Endothelial cell of umbilical vein (primary cell): Measurements from ENCODE around the gene TUBB2A. TPM values are rescaled to one million over a fixed set of nuclear protein-coding genes. Genes with fewer than 3 reads are reported as not detected.

Experiments used
- BruUV-seq: library from RNA; stranded (reverse); fragments of 400-500 nt; replicated peaks from 2 replicates; lab custom pipeline; 2021; lab: Mats Ljungman, UMichigan
- CTCF ChIA-PET: fragments of 300-600, 350-600 bp; sonication (Branson Sonifier 250); formaldehyde crosslinking; loops from one replicate; lab custom pipeline; 2021; ENCODE audit warnings: antibody characterized with exemption, inconsistent platforms; lab: Charles Lee
- POLR2A ChIA-PET: fragments of 300-600, 350-600 bp; sonication (Branson Sonifier 250); formaldehyde crosslinking; loops from one replicate; lab custom pipeline; 2021; ENCODE audit warnings: antibody characterized with exemption, inconsistent platforms; lab: Charles Lee
- DNase-seq: peaks from one replicate; pipeline ENCODE4 v3.0.0-alpha.2; 2011; ENCODE audit warnings: low read depth, low spot score
- FAIRE-seq: peaks from 2 replicates; lab custom pipeline; 2011; peaks lifted over from hg19 to GRCh38; lab: Jason Lieb, UNC
- H2AFZ ChIP-seq: 2 replicates; pipeline ENCODE4 v1.6.0; 2012; ENCODE audit warnings: low read depth, low read length, control low read depth, inconsistent platforms
- H3K27ac ChIP-seq: 2 replicates; pipeline ENCODE4 v1.5.1; 2011; ENCODE audit warnings: low read depth, mild to moderate bottlenecking, control low read depth, low read length, moderate library complexity; ENCODE audit not compliant: insufficient read depth
- H3K27me3 ChIP-seq, 2 experiments: 2 replicates each; pipeline versions ENCODE4 v1.6.0 to v1.6.1; 2011; ENCODE audit warnings: low read length in 2 of 2, mixed read lengths in 1 of 2; ENCODE audit not compliant: control insufficient read depth in 2 of 2, insufficient read depth in 2 of 2
- H3K36me3 ChIP-seq, 2 experiments: 2 replicates in 1 of 2; 3 replicates in 1 of 2; pipeline ENCODE4 v1.5.1; 2011; ENCODE audit warnings: low read length in 2 of 2, mild to moderate bottlenecking in 1 of 2, moderate library complexity in 1 of 2; ENCODE audit not compliant: control insufficient read depth in 2 of 2, insufficient read depth in 2 of 2; ENCODE audit errors: extremely low read depth in 1 of 2
- H3K4me1 ChIP-seq: 3 replicates; pipeline ENCODE4 v1.5.1; 2011; ENCODE audit warnings: mild to moderate bottlenecking, low read length; ENCODE audit not compliant: control insufficient read depth, insufficient read depth; ENCODE audit errors: extremely low read depth
- H3K4me2 ChIP-seq: 2 replicates; pipeline ENCODE4 v1.6.1; 2011; ENCODE audit warnings: low read length, control low read depth, mixed read lengths; ENCODE audit not compliant: insufficient read depth
- H3K4me3 ChIP-seq, 3 experiments: fragments of 200-600 bp in 1 of 3; sonication (generic), shearing (Covaris generic) in 1 of 3; replicated peaks in 1 of 3; 2 replicates each; pipeline ENCODE4 v1.5.1; 2011 to 2016; ENCODE audit warnings: control low read depth in 3 of 3, low read length in 3 of 3, mild to moderate bottlenecking in 2 of 3, inconsistent platforms in 1 of 3, low read depth in 1 of 3, moderate library complexity in 1 of 3; ENCODE audit not compliant: insufficient read depth in 1 of 3
- H3K79me2 ChIP-seq: 2 replicates; pipeline ENCODE4 v1.6.0; 2012; ENCODE audit warnings: low read length, inconsistent platforms; ENCODE audit not compliant: control insufficient read depth, insufficient read depth
- H3K9ac ChIP-seq: replicated peaks from 2 replicates; pipeline ENCODE3; 2011; ENCODE audit warnings: low read length, control low read depth; ENCODE audit not compliant: insufficient read depth; ENCODE audit errors: extremely low read depth
- H3K9me1 ChIP-seq: replicated peaks from 3 replicates; pipeline ENCODE4 v1.6.0; 2011; ENCODE audit warnings: mild to moderate bottlenecking, low read length; ENCODE audit not compliant: control insufficient read depth, insufficient read depth; ENCODE audit errors: extremely low read depth
- H3K9me3 ChIP-seq: replicated peaks from 2 replicates; pipeline ENCODE4 v1.5.1; 2012; ENCODE audit warnings: low read length, inconsistent platforms; ENCODE audit not compliant: control insufficient read depth, insufficient read depth
- H4K20me1 ChIP-seq: replicated peaks from 2 replicates; pipeline ENCODE3; 2011; ENCODE audit warnings: mild to moderate bottlenecking, low read length; ENCODE audit not compliant: control insufficient read depth, insufficient read depth; ENCODE audit errors: extremely low read depth
- EZH2 ChIP-seq: IDR thresholded peaks from 2 replicates; pipeline ENCODE4 v1.6.1; 2012; ENCODE audit warnings: borderline replicate concordance, low read depth, mild to moderate bottlenecking, moderate library complexity, low read length, inconsistent platforms; ENCODE audit not compliant: severe bottlenecking
- FOS ChIP-seq: IDR thresholded peaks from 2 replicates; pipeline ENCODE4 v1.6.1; 2011; ENCODE audit warnings: mild to moderate bottlenecking, low read length, moderate library complexity, borderline replicate concordance; ENCODE audit not compliant: insufficient read depth
- GATA2 ChIP-seq: IDR thresholded peaks from 2 replicates; pipeline ENCODE4 v1.7.0; 2011; ENCODE audit warnings: low read depth, mild to moderate bottlenecking, moderate library complexity, mixed read lengths, low read length; ENCODE audit not compliant: insufficient read length, insufficient read depth
- JUN ChIP-seq: IDR thresholded peaks from 2 replicates; pipeline ENCODE4 v1.6.1; 2011; ENCODE audit warnings: borderline replicate concordance, low read depth; ENCODE audit not compliant: insufficient read length, insufficient read depth
- MAX ChIP-seq: IDR thresholded peaks from 2 replicates; pipeline ENCODE4 v1.6.1; 2011; ENCODE audit not compliant: insufficient read depth, insufficient read length
- MYC ChIP-seq: IDR thresholded peaks from one replicate; pipeline ENCODE4 v1.6.1; 2011; ENCODE audit warnings: mild to moderate bottlenecking, low read depth, low read length
- POLR2A ChIP-seq: IDR thresholded peaks from 2 replicates; pipeline ENCODE4 v1.6.1; 2012; ENCODE audit warnings: low read depth, mild to moderate bottlenecking, control low read depth, low read length
- POLR2AphosphoS5 ChIP-seq: IDR thresholded peaks from 2 replicates; pipeline ENCODE4 v1.6.1; 2012; ENCODE audit warnings: low read depth, mild to moderate bottlenecking, control low read depth, low read length, moderate library complexity; ENCODE audit not compliant: insufficient read depth
- dilution Hi-C: fragments of 300-500 bp; cut with MboI; formaldehyde crosslinking; loops from one replicate; pipeline ENCODE4 v1.15.0; 2019; ENCODE audit warnings: low sequenced_read_pairs; ENCODE audit not compliant: extremely low pct_ligation_motif_present
- intact Hi-C: fragments of 100-400 bp; cut with micrococcal nuclease; formaldehyde crosslinking; loops from one replicate; pipeline ENCODE4 v1.10.0; 2022
- polyA plus RNA-seq, 4 experiments: library from polyadenylated mRNA; depleted of rRNA in 3 of 4; stranded (reverse) in 3 of 4; unstranded in 1 of 4; fragments of >200 nt; gene quantifications; 2 replicates each; pipeline versions ENCODE4 v1.2.1 to v1.2.3, GENCODE V29; 2011 to 2012; ENCODE audit warnings: missing spikeins in 1 of 4
- total RNA-seq: library from RNA; stranded (reverse); gene quantifications from 2 replicates; pipeline ENCODE4 v1.2.3, GENCODE V29; 2021

TUBB2A gene
- total and polyA plus RNA-seq, 2 donors (not counting 3 experiments of a cell fraction or from before 2014, with no cell fraction given), result 80.3 to 99.2 TPM

- Histone ChIP-seq H3K4me2 (no peak overlapping the region), H4K20me1 (no peaks in the 10 kb centered on the region), H2AFZ (no peak overlapping the region), H3K27ac (no peak overlapping the region), H3K27me3 (no peaks in the 10 kb centered on the region), H3K79me2 (no peaks in the 10 kb centered on the region), H3K4me1 (no peaks in the 10 kb centered on the region), H3K4me3 (no peak overlapping the region), H3K9me3 (no peaks in the 10 kb centered on the region), H3K9ac (no peak overlapping the region), H3K36me3 (peaks cover under 1 to 3% of the 10 kb centered on the region in 2 experiments), H3K9me1 (no peaks in the 10 kb centered on the region)
- CTCF ChIA-PET, result interaction anchor here (0.9 to 1.4 kb wide), 3 partner anchors 10 to 104 kb away, joined by 3 to 6 read pairs (median 3); no protein-coding TSS in a partner anchor
- DNase-seq (no peak), FAIRE-seq (no peak)
- intact Hi-C loops (no loop called here), dilution Hi-C loops (no loop called here)
- POLR2A ChIA-PET, result interaction anchor here (1.6 kb wide), 1 partner anchor 9 kb away, joined by 5 read pairs; the partner anchor contains the start of gene TUBB2A
- BruUV-seq, result no TSS peak
- TF ChIP-seq POLR2AphosphoS5, result no peak
- TF ChIP-seq EZH2, result no peak
- no peak for TF ChIP-seq MYC
- TF ChIP-seq GATA2, result no peak
- no peak for TF ChIP-seq POLR2A
- TF ChIP-seq JUN, result no peak
- TF ChIP-seq FOS, result no peak
- TF ChIP-seq MAX, result no peak
Observed at GRCh38 chr6:3147914-3148757, 9.2 kb downstream of the TUBB2A start.
